H9 (cell line): ENCODE measurements around the gene KCNG1. TPM values are rescaled to one million over a fixed set of nuclear protein-coding genes. Genes with fewer than 3 reads are reported as not detected.

Experiments used
- DNase-seq: peaks from one replicate; pipeline ENCODE4 v3.0.0-alpha.2; 2017
- H2AFZ ChIP-seq: one replicate; pipeline ENCODE4 v1.6.1; 2013; ENCODE audit warnings: mild to moderate bottlenecking, low read length, control low read depth, moderate library complexity
- H2AK5ac ChIP-seq: 2 replicates; pipeline ENCODE4 v1.6.1; 2013; ENCODE audit warnings: low read length, control low read depth, mixed read lengths; ENCODE audit not compliant: insufficient read length
- H2BK120ac ChIP-seq: one replicate; pipeline ENCODE4 v1.6.1; 2013; ENCODE audit warnings: low read depth, mild to moderate bottlenecking, low read length, control low read depth, inconsistent platforms; ENCODE audit not compliant: poor library complexity, severe bottlenecking
- H2BK12ac ChIP-seq: 2 replicates; pipeline ENCODE4 v1.6.1; 2013; ENCODE audit warnings: low read length, control low read depth, mixed read lengths, low read depth; ENCODE audit not compliant: insufficient read length
- H2BK15ac ChIP-seq: 2 replicates; pipeline ENCODE4 v1.6.1; 2013; ENCODE audit warnings: low read depth, low read length, control low read depth
- H2BK20ac ChIP-seq: one replicate; pipeline ENCODE4 v1.6.1; 2013; ENCODE audit warnings: low read depth, mild to moderate bottlenecking, low read length, control low read depth, inconsistent platforms; ENCODE audit not compliant: poor library complexity, severe bottlenecking
- H2BK5ac ChIP-seq: 2 replicates; pipeline ENCODE4 v1.6.1; 2013; ENCODE audit warnings: low read length, control low read depth, mixed read lengths; ENCODE audit not compliant: insufficient read length
- H3K14ac ChIP-seq: 2 replicates; pipeline ENCODE4 v1.6.1; 2013; ENCODE audit warnings: low read length, control low read depth; ENCODE audit not compliant: insufficient read depth
- H3K18ac ChIP-seq: 2 replicates; pipeline ENCODE4 v1.6.1; 2013; ENCODE audit warnings: low read depth, mild to moderate bottlenecking, mixed read lengths, low read length, control low read depth; ENCODE audit not compliant: insufficient read length
- H3K23ac ChIP-seq: 2 replicates; pipeline ENCODE4 v1.6.1; 2013; ENCODE audit warnings: low read length, control low read depth, mixed read lengths, low read depth; ENCODE audit not compliant: insufficient read length
- H3K23me2 ChIP-seq: 2 replicates; pipeline ENCODE4 v1.6.1; 2013; ENCODE audit warnings: low read depth, mild to moderate bottlenecking, mixed read lengths, low read length, control low read depth; ENCODE audit not compliant: insufficient read length, poor library complexity, severe bottlenecking
- H3K27ac ChIP-seq: 2 replicates; pipeline ENCODE4 v1.5.1; 2013; ENCODE audit warnings: low read length, control low read depth, mixed read lengths, low read depth; ENCODE audit not compliant: insufficient read length
- H3K27me3 ChIP-seq: 2 replicates; pipeline ENCODE4 v1.6.1; 2013; ENCODE audit warnings: low read length, control low read depth, inconsistent platforms; ENCODE audit not compliant: insufficient read depth
- H3K4ac ChIP-seq: 2 replicates; pipeline ENCODE4 v1.6.1; 2013; ENCODE audit warnings: low read depth, mild to moderate bottlenecking, control low read depth, inconsistent platforms, low read length, moderate library complexity
- H3K4me1 ChIP-seq: 2 replicates; pipeline ENCODE4 v1.6.1; 2013; ENCODE audit warnings: low read length, control low read depth, inconsistent platforms; ENCODE audit not compliant: insufficient read depth
- H3K4me2 ChIP-seq: 2 replicates; pipeline ENCODE4 v1.6.1; 2013; ENCODE audit warnings: low read length, control low read depth, mixed read lengths; ENCODE audit not compliant: insufficient read length, insufficient read depth
- H3K56ac ChIP-seq: 2 replicates; pipeline ENCODE4 v1.6.1; 2013; ENCODE audit warnings: low read depth, mild to moderate bottlenecking, mixed read lengths, low read length, control low read depth; ENCODE audit not compliant: insufficient read length
- H3K79me1 ChIP-seq: 2 replicates; pipeline ENCODE4 v1.6.1; 2013; ENCODE audit warnings: low read depth, mild to moderate bottlenecking, moderate library complexity, low read length, control low read depth, inconsistent platforms; ENCODE audit not compliant: insufficient read depth, poor library complexity, severe bottlenecking
- H3K79me2 ChIP-seq: 2 replicates; pipeline ENCODE4 v1.6.1; 2013; ENCODE audit warnings: low read length, control low read depth, inconsistent platforms; ENCODE audit not compliant: insufficient read depth
- H3K9ac ChIP-seq: 2 replicates; pipeline ENCODE4 v1.6.1; 2013; ENCODE audit warnings: low read length, control low read depth, mixed read lengths; ENCODE audit not compliant: insufficient read length; ENCODE audit errors: extremely low read depth
- H3K9me3 ChIP-seq: one replicate; pipeline ENCODE4 v1.6.1; 2013; ENCODE audit warnings: low read depth, low read length, inconsistent platforms; ENCODE audit not compliant: control insufficient read depth
- H3T11ph ChIP-seq: one replicate; pipeline ENCODE4 v1.6.1; 2013; ENCODE audit warnings: mild to moderate bottlenecking, low read length, control low read depth, inconsistent platforms
- H4K20me1 ChIP-seq: one replicate; pipeline ENCODE4 v1.6.1; 2013; ENCODE audit not compliant: control insufficient read depth, insufficient read length, insufficient read depth
- H4K5ac ChIP-seq: 2 replicates; pipeline ENCODE4 v1.6.1; 2013; ENCODE audit warnings: low read depth, mild to moderate bottlenecking, mixed read lengths, low read length, control low read depth; ENCODE audit not compliant: insufficient read length
- H4K8ac ChIP-seq: replicated peaks from 2 replicates; pipeline ENCODE4 v1.6.1; 2013; ENCODE audit warnings: low read length, control low read depth, mixed read lengths, low read depth; ENCODE audit not compliant: insufficient read length
- H4K91ac ChIP-seq: 2 replicates; pipeline ENCODE4 v1.6.1; 2013; ENCODE audit warnings: low read depth, mild to moderate bottlenecking, moderate library complexity, mixed read lengths, low read length, control low read depth; ENCODE audit not compliant: insufficient read length
- H3K27ac Mint-ChIP-seq, 3 experiments: 2 replicates in 2 of 3; 3 replicates in 1 of 3; pipeline ENCODE4 v1.8.0; 2020 to 2021; ENCODE audit warnings: mixed read lengths in 3 of 3, mild to moderate bottlenecking in 1 of 3, moderate library complexity in 1 of 3
- H3K27me3 Mint-ChIP-seq: 2 replicates; pipeline ENCODE4 v1.8.0; 2021; ENCODE audit warnings: low read depth, mild to moderate bottlenecking, moderate library complexity, mixed read lengths
- H3K36me3 Mint-ChIP-seq, 3 experiments: 2 replicates in 2 of 3; 3 replicates in 1 of 3; pipeline ENCODE4 v1.8.0; 2020 to 2021; ENCODE audit warnings: low read depth in 3 of 3, mixed read lengths in 3 of 3; ENCODE audit not compliant: insufficient read depth in 1 of 3
- H3K4me1 Mint-ChIP-seq, 2 experiments: 2 replicates each; pipeline ENCODE4 v1.8.0; 2020; ENCODE audit warnings: mixed read lengths in 2 of 2
- H3K4me3 Mint-ChIP-seq, 2 experiments: 2 replicates in 1 of 2; 3 replicates in 1 of 2; pipeline ENCODE4 v1.8.0; 2020 to 2021; ENCODE audit warnings: mild to moderate bottlenecking in 2 of 2, mixed read lengths in 2 of 2, moderate library complexity in 1 of 2
- H3K9me3 Mint-ChIP-seq, 2 experiments: 2 replicates in 1 of 2; 3 replicates in 1 of 2; pipeline ENCODE4 v1.8.0; 2020; ENCODE audit warnings: mild to moderate bottlenecking in 2 of 2, mixed read lengths in 2 of 2, moderate library complexity in 1 of 2
- CTCF ChIP-seq: fragments of 200-600 bp; sonication (generic); conservative IDR thresholded peaks from 3 replicates; pipeline ENCODE4 v1.8.0; 2021; ENCODE audit warnings: antibody characterized with exemption, mild to moderate bottlenecking
- WGBS: extraction: QIAGEN DNeasy Blood & Tissue Kit; methylation state at CpG from one replicate; pipeline ENCODE4 v1.1.7; 2013; ENCODE audit warnings: missing lambda C conversion rate, low lambda C conversion rate, mixed read lengths; ENCODE audit not compliant: insufficient read length; ENCODE audit errors: extremely low coverage; 5-methylcytosine and 5-hydroxymethylcytosine counted together
- total RNA-seq: library from RNA; stranded (reverse); gene quantifications from 2 replicates; pipeline ENCODE4 v1.2.1, GENCODE V29; 2021

Gene KCNG1
- total RNA-seq, 1 experiment from 2014 or later = 13.2 TPM

DNA sequence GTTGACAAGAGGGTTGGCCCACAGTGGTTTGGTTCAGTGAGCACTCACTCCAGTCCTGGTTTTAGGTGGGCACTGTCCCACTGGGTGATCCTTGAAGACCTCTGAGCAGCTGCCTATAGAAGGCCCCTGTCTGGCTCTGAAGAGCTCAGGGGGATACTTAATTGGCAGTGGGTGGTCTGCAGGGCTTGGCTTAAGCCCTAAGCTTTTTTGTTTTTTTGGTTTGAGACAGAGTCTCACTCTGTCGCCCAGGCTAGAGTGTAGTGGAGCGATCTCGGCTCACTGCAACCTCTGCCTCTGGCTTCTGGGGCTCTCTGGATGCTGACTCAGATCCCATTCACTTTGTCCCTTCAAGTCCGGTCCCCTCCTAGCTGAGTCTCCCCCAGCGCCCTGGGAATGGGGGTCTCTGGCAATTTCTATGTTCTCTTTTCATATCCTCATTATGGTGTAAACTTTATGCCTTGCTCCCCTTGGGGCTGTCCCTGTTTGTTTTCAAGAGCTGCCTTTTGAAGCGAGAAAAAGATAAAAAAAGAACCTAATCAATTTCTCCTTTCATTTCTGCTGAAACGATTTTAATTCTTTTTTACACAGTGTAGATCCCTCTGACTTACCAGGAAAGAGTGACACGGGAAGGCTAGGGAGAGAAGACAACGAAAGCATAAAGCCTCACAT, 12.2 kb upstream of the KCNG1 start:
- H2BK20ac ChIP-seq = no peak overlapping the region
- H4K5ac ChIP-seq = no peak overlapping the region
- no peaks in the 10 kb centered on the region for H3K27me3 ChIP-seq
- Mint-ChIP-seq H3K27ac (peak overlapping the region in 1 of 3 experiments; percentile 68; a peak in 1 of 7 replicates), H3K36me3 (peaks cover 0 to 9% (median 0%) of the 10 kb centered on the region in 3 experiments; a peak in 2 of 7 replicates), H3K9me3 (peaks cover 11 to 12% of the 10 kb centered on the region in 2 experiments), H3K27me3 (peaks cover 20% of the 10 kb centered on the region), H3K4me1 (peaks cover 5 to 12% of the 10 kb centered on the region in 2 experiments), H3K4me3 (no peak overlapping the region; a peak in 1 of 5 replicates)
- H2BK5ac ChIP-seq = no peak overlapping the region
- no peaks in the 10 kb centered on the region for H3K4me1 ChIP-seq
- no peak overlapping the region for H3K23ac ChIP-seq
- no peak overlapping the region for H3K18ac ChIP-seq
- no peak overlapping the region for H2BK12ac ChIP-seq
- H3T11ph ChIP-seq = no peak overlapping the region
- no peak for DNase-seq
- no peaks in the 10 kb centered on the region for H4K20me1 ChIP-seq
- H3K79me1 ChIP-seq = no peaks in the 10 kb centered on the region
- H3K4ac ChIP-seq = no peak overlapping the region
- no peaks in the 10 kb centered on the region for H3K79me2 ChIP-seq
- no peak overlapping the region for H2AFZ ChIP-seq
- H3K4me2 ChIP-seq = no peak overlapping the region
- no peak overlapping the region for H2BK120ac ChIP-seq
- no peak overlapping the region for H3K14ac ChIP-seq
- H4K91ac ChIP-seq = no peak overlapping the region
- H2AK5ac ChIP-seq = no peak overlapping the region
- no peak for TF ChIP-seq CTCF
- H3K9me3 ChIP-seq = no peaks in the 10 kb centered on the region
- no peak overlapping the region for H3K9ac ChIP-seq
- no peak overlapping the region for H3K27ac ChIP-seq
- H3K56ac ChIP-seq = no peak overlapping the region
- no peak overlapping the region for H4K8ac ChIP-seq
- no peaks in the 10 kb centered on the region for H3K23me2 ChIP-seq
- no CpG with 5 or more reads among the region's 9 CpGs for WGBS
- H2BK15ac ChIP-seq = no peak overlapping the region
